ENCODE measurements around the gene EVI5.

Gene EVI5

GRCh38 chr1:92505015-92505692 is 279.8 kb downstream of the EVI5 start:
- DNase-seq, result no peak

DNA sequence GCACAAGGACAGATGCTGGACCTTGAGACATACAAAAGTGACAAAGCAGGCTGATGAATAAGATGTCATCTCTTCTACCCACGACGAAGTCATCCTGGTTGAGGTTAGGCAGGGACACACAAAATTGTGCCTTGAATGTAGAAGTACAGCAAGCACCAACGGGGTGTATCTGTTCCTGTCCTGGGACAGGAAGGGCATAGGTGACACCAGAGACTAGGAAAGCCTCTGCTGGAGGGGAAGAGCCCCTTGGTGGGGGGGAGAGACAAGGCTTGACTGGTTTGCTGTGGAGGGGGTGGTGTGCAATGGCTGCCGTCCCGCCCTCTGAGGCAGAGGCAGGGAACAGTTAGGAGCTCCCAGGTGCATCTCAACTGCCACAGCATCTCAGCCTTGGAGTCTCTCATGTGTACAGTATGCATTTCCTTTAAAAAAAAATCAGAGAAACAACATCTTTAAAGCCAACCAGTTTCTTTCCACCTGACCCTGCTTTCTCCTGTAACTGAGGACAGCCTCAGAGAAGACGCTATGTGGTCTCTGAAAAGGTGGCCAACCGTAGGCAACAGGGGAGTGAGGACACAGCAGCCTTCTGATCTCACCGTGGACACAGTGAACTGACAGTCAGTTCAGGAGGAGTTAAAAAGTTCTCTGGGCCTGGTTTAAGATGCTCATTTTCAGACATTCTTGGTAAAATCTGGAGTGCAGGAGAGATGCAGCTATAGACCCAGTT is 280.5 kb downstream of the EVI5 start:
- no peak for DNase-seq

DNA sequence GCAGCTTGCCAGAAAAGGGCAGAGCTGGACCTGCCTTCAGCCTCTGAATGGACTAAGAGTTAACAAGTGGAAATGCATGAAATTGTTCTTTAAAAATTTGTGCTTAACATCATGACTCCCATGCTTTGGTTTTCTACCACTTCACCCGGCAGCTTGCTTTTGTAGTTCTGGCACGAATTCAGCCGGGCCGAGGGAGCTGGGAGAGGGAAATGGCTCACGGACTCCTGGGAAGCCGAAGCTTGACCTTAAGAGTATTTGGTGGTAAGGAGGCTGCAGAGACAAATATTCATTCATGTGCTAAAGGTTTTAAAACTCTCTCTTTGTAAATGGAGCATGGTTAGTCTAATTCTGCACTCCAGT is 281.0 kb downstream of the EVI5 start:
- no peak for DNase-seq

- DNase-seq, result no peak
Measured at GRCh38 chr1:92503043-92503925, 281.6 kb downstream of the EVI5 start.

DNA sequence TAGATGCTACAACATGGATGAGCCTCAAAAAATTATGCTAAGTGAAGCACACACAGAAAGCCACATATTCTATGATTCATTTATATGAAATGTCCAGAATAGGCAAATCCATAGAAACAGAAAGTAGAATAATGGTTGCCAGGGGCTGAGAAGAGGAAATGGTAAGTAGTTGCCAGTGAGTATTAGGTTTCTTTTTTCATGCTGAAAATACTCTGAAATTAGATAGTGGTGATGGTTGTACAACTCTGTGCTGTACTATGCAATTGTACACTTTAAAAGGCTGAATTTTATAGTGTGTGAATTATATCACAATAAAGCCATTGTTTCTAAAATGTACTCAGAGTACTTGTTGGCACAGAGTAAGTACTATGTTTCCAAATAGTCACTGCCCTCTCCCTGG is 282.7 kb downstream of the EVI5 start:
- DNase-seq, result no peak

DNA sequence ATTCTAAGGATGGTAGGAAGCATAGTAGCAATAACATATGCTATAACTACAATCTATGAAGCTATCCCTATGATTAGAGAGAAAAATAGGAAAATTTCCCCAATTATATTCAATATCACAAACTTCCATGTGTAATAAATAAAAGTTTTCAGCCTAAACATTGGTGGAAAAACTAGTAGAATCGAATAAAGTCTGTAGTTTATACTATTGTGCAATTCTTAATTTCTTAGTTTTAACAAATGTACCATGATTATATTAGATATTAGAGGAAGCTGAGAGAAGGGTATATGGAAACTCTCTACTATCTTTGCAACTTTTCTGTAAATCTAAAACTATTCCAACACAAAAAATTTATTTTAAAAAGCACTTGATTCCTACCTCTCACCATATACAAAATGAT is 284.4 kb downstream of the EVI5 start:
- DNase-seq, result no peak

- no peak for DNase-seq
Measured at GRCh38 chr1:92495392-92496063, 289.4 kb downstream of the EVI5 start.

DNA sequence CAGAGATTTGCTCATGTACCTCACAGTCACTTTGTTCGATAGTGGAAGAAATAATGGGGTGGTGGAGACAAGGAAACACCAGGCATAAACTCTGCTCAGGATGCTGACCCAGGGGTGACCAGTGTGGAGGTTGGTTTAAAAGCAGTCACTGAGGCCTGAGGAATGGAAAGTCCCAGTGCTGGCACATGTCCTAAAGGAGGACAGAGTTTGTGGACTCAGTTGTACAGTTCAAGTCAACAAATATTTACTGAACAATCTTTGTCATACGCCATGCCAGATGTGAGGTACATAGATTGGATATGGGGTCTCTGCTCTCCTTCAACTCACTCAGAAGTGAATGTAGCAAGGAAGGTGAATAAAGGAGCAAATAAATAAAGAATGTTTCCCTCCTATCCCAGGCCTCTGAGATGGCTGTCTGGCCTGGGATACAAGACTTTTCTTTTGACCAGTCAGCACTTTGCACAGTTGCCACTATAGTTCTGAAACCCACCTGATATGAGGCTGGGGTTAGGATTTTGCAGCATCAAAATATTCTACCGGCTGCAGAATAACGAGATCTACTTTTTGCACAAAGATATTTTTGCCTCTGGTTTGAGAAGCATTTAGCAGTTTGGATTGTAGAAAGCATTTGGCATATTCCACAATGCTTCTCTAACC is 290.3 kb downstream of the EVI5 start:
- no peak for DNase-seq

- DNase-seq, result no peak
Measured at GRCh38 chr1:92493139-92493538, 291.8 kb downstream of the EVI5 start.

- no peak for DNase-seq
Measured at GRCh38 chr1:92488832-92489231, 296.1 kb downstream of the EVI5 start.

GRCh38 chr1:92488416-92488815 is 296.5 kb downstream of the EVI5 start:
- DNase-seq, result no peak

DNA sequence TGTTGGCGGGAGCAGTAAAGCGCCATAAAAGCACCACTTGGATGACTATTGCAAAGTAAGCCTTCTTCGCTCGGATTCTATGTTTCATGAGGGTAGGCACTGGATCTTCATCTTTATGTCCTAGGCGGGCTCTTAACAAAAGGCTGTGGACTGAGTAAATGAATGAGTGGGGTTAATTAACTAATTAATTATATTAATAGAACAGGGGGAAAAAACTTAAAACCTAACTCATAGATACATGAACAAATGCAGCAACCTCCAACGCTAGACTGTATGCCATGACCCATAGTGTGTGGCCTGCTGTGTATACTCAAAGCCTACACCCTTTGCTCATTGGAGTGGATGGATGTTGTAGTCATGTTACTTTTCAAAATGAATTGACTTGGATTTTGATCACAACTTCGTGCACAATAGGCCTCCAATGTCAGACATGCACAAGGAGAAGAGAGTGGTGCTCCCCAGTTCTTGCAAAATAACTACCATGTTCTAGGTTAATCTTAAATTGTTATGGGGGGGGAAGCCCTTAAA is 297.8 kb downstream of the EVI5 start:
- DNase-seq, result no peak

- DNase-seq, result no peak
Measured at GRCh38 chr1:92486251-92487077, 298.4 kb downstream of the EVI5 start, which contains the start of gene GFI1. TSS of gene GFI1 (minus strand) at chr1:92486925. CDS start at chr1:92483487, 3,438 bp downstream.

DNA sequence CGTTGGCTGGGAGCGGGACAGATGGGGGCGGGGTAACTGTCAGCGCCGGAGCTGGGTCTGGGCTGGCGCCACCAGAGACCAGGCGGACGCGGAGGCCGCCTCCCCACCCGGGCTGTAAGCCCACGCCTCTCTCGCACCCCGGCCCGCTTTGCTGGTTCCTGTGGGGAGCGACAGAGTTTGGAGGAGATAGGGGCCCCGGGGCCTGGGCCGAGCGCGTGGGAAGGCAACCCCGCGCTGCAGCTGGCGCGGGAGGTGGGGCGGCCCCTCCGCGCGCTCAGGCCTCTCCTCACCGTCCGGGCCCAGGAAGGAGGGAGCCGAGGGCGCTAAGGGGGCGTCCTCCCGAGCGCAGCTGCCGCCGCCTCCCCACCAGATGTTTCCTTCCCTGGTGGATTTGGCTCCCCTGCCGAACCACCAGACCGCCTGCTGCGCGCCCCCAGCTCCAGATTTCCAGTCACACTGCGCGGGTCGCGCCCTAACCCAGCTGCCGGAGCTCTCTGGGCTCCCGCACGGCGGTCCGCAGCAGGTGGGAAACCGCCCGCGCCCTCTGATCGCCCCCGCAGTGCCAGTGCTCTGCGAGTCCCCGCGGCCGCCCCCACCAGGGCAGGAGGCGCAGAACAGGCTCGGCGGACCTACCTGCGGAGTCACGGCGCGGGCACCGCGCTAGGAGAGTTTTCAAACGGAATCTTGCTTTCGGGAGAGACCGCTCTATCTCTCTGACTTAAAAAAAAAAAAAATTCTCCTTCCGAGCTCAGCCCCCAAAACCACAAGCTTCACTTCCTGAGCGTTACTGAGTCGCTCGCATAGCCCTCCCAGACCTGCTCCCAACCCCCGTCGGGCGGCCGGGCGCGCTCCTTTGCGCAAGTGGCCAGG is 299.3 kb downstream of the EVI5 start:
- DNase-seq, result peak; percentile 56

DNA sequence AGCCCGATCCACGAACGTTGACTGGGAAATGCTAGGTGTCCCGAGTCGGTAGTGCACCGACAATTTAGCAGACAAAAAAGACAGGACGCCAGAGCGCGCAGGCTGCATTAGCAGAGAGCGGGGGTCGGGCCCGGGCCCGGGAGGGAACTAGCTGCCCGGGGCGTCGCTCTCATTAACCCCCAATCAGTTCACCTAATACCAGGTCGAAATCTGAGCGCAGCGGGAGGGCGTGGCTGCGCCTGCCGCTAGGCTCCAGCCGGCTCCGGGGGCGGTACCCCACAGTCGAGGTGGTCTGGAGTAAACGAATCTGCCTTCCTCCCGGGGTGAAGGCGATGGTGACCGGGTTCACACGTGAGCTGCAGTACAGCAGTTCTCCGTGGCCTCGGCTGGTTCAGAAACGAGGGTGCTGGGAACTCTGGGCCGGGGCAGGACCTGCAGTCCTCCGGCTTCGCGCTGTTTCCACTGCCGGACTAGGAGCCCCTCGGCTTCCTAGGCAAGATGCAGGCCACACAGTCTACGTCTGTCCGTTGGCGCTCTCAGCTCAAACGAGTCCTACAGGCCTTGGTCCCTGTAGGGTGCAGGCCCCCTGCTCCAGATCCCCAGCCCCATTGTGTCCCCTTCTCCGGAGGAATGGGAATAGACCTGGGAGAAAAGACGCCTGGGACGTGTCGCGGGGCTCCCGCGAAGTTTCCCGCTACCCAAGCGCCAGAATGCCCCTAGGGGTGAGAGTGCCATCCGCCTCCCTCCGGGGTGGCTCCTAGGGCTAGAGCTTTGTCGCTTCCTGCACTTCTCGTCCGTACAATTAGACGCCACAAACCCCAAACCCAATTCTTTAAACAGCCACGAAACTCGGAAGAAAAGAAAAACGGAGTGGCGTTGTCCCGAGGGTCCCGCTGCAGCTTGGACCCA is 300.2 kb downstream of the EVI5 start:
- DNase-seq, result peak; percentile 5

DNA sequence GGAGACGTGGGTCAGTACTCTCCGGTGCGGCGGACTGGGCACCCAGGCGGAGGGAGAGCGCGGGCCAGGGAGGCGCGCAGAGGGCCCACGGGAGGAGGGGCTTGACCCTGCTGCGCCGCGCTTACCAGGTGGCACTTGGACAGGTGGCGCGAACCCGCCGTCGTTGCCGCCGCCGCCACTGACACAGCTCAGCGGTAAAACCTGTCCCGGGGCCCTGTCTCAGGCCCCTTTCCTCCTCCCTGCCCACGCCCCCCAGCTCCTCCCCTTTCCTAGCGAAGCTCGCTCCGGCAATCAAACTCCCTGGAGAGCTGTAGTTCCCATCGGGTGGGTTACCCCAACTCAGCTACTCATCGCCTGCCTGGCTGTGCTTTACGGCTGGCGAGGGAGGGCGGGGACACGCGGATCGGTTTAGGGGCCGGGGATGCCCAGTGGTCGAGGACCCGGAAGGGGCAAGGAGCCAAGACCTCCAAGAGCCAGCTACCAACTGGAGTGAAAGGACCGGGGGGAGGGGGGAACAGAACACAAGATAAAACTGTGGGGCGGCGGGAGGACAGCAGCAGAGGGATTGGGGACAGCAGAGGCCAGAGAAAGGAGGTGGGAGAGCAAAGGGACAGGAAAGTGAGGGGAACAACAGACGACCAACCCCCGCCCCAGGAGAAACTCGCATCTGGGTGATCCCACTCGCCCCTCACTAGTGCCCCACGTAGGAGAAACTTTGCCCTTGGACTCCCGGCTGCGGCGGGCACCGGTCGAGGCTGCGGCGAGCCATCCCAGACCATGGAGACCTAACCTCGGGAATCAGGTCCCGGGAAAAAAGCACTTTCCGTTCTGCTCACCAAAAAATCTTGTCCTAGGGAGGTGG is 301.1 kb downstream of the EVI5 start:
- peak; percentile 3 for DNase-seq

DNA sequence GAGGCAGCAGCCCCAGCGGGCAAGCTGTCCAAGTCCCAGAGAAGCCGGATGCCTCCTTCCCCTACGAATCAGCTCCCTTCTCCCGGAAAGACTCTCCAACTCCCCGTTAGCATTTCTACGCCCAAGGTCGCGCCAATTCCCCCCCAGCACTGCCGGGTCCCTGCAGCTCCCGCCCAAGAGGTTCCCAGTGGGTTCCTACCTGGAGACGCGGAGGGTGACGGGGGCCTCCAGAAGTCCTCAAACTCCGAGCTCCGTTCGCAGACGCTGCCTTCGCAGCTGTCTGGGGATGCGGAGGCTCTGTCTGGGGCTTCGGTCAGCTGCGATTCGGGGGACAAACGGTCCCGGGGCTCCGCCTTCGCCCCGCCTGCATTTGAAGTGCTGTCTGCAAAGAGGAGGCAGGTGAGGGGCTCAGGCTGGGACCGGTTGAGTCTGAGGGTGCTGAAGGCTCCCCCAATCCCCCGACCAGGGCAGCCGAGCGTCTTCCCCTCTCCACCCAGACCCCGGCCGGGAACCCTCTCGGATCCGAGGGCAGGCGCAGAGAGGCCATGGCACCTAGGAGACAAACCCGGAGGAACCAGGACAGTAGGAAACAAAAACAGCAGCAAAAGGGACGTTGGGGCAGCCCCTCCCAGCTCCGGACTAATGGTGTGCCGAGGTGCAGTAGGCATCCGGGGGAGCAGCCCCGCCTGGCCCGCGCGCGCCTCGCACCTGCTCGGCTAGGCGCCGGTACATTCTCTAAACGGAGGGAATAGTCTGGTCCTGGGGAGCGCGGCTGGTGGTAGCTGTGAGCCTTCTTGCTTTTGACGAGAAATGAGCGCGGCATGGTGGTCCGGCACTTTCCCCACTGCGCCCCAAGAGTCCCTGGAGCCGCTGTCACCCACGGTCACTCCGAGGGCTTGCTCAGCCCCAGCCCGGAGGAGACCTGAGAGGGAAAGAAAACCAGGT is 302.0 kb downstream of the EVI5 start:
- DNase-seq, result no peak

Measured in T1000 (cell line).